ENCODE data around the gene CELA2A.
"Not testable (repeated sequence)": the region's sequence is repeated elsewhere in the genome, so short reads cannot be mapped to it uniquely, and the experiment has no call there.

The CELA2A gene

DNA sequence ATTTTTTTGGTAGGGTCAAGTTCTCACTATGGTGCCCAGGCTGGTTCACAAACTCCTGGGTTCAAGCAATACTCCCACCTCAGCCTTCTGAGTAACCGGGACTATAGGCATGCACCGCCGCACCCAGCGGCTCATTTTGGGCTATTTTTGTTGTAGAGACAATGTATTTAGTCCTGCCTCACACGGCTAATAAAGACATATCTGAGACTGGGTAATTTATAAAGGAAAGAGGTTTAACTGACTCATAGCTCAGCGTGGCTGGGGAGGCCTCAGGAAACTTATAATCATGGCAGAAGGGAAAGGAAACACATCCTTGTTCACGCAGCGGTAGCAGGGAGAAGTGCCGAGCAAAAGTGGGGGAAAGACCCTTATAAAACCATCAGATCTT, 4.2 kb downstream of the CELA2A start (continued):
- TF ChIP-seq, protein P1, sequence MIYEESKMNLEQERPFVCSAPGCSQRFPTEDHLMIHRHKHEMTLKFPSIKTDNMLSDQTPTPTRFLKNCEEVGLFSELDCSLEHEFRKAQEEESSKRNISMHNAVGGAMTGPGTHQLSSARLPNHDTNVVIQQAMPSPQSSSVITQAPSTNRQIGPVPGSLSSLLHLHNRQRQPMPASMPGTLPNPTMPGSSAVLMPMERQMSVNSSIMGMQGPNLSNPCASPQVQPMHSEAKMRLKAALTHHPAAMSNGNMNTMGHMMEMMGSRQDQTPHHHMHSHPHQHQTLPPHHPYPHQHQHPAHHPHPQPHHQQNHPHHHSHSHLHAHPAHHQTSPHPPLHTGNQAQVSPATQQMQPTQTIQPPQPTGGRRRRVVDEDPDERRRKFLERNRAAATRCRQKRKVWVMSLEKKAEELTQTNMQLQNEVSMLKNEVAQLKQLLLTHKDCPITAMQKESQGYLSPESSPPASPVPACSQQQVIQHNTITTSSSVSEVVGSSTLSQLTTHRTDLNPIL (CRISPR knock-in tag; IDR thresholded peaks at IDR 0.05; ENCODE audit: low read depth): no peak
- TF ChIP-seq ARNTL (CRISPR knock-in tag; IDR thresholded peaks at IDR 0.05; ENCODE audit: borderline replicate concordance, low read depth) (no peak), ZFP30 (CRISPR knock-in tag; IDR thresholded peaks at IDR 0.05) (no peak)

DNA sequence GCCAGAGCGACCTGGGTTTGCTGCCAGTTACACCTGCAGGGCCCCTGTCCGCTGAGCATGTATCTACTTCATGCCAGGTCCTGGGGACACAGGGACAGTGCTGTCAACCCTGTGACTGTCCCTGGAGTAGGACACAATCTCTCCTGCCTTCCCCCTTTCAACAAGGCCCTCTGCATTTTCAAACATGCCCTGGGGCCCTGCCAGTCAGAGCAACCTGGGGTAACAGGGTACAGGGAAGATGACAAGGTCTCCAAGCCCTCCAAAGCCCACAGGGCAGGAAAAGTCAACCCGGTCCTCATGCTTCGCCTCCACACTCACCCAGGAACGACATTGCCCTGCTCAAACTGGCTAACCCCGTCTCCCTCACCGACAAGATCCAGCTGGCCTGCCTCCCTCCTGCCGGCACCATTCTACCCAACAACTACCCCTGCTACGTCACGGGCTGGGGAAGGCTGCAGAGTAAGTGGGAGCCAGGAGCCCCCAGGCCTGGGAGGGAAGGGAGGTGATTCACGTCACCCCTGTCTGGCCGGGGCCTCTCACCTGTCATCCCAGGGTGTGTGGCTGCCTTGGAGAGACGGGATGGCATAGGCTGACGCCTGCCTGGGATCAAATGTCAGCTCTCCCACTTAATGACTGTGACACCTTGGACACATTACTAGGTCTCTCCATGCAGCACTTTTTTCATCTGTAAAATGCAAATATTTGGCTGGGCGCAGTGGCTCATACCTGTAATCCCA, 6.7 kb downstream of the CELA2A start:
- not testable (repeated sequence) for ATAC-seq

DNA sequence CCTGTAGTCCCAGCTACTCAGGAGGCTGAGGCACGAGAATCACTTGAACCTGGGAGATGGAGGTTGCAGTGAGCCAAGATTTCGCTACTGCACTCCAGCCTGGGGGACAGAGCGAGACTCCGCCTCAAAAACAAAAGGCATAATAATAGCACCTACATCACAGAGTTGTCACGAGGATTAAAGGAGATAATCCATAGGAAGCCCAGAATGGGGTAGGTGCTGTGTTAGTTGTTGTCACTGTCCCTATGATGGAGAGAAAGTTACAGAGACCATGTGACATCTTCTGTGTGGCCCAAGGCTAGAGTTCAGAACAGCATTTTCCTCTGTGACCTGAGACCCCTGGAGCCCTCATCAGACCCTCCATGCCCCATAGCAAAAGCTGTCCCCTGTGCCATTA, 7.4 kb downstream of the CELA2A start:
- ATAC-seq: not testable (repeated sequence)

DNA sequence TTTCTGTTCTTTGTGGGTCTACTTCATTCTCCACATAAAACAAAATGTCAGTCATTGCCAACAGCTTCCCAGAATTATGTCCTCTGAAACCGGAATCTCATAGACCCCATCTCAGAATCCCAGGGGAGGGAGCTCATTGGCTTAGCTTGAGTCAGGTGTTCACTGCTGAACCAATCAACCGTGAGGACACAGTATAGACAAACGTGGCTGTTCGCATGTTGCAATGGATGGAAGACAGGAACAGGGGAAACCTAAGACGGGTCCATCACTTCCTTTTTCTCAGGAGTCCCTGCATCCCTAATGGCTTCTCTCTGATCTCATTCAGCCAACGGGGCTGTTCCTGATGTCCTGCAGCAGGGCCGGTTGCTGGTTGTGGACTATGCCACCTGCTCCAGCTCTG, 9.1 kb downstream of the CELA2A start:
- TF ChIP-seq, protein P2, sequence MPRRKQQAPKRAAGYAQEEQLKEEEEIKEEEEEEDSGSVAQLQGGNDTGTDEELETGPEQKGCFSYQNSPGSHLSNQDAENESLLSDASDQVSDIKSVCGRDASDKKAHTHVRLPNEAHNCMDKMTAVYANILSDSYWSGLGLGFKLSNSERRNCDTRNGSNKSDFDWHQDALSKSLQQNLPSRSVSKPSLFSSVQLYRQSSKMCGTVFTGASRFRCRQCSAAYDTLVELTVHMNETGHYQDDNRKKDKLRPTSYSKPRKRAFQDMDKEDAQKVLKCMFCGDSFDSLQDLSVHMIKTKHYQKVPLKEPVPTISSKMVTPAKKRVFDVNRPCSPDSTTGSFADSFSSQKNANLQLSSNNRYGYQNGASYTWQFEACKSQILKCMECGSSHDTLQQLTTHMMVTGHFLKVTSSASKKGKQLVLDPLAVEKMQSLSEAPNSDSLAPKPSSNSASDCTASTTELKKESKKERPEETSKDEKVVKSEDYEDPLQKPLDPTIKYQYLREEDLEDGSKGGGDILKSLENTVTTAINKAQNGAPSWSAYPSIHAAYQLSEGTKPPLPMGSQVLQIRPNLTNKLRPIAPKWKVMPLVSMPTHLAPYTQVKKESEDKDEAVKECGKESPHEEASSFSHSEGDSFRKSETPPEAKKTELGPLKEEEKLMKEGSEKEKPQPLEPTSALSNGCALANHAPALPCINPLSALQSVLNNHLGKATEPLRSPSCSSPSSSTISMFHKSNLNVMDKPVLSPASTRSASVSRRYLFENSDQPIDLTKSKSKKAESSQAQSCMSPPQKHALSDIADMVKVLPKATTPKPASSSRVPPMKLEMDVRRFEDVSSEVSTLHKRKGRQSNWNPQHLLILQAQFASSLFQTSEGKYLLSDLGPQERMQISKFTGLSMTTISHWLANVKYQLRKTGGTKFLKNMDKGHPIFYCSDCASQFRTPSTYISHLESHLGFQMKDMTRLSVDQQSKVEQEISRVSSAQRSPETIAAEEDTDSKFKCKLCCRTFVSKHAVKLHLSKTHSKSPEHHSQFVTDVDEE (CRISPR knock-in tag; IDR thresholded peaks at IDR 0.05): no peak
- TF ChIP-seq TCF4 (CRISPR knock-in tag; IDR thresholded peaks at IDR 0.05; ENCODE audit: borderline replicate concordance) (no peak), ESRRG (CRISPR knock-in tag; IDR thresholded peaks at IDR 0.05) (no peak), GLIS3 (CRISPR knock-in tag; IDR thresholded peaks at IDR 0.05) (no peak), PPARA (CRISPR knock-in tag; IDR thresholded peaks at IDR 0.05; ENCODE audit: borderline replicate concordance) (no peak), ZFP30 (CRISPR knock-in tag; IDR thresholded peaks at IDR 0.05) (no peak), ZFP3 (CRISPR knock-in tag; IDR thresholded peaks at IDR 0.05) (no peak), ZC3H10 (CRISPR knock-in tag; IDR thresholded peaks at IDR 0.05) (no peak), TOX (CRISPR knock-in tag; IDR thresholded peaks at IDR 0.05; ENCODE audit: borderline replicate concordance) (no peak), RARB (CRISPR knock-in tag; IDR thresholded peaks at IDR 0.05) (no peak), SNAI2 (CRISPR knock-in tag; IDR thresholded peaks at IDR 0.05) (no peak), ZNF8 (CRISPR knock-in tag; IDR thresholded peaks at IDR 0.05) (no peak), CSDC2 (CRISPR knock-in tag; IDR thresholded peaks at IDR 0.05) (no peak), ZNF70 (CRISPR knock-in tag; IDR thresholded peaks at IDR 0.05) (no peak)
- TF ChIP-seq, protein P1 (CRISPR knock-in tag; IDR thresholded peaks at IDR 0.05; ENCODE audit: low read depth): no peak
- TF ChIP-seq, protein P3, sequence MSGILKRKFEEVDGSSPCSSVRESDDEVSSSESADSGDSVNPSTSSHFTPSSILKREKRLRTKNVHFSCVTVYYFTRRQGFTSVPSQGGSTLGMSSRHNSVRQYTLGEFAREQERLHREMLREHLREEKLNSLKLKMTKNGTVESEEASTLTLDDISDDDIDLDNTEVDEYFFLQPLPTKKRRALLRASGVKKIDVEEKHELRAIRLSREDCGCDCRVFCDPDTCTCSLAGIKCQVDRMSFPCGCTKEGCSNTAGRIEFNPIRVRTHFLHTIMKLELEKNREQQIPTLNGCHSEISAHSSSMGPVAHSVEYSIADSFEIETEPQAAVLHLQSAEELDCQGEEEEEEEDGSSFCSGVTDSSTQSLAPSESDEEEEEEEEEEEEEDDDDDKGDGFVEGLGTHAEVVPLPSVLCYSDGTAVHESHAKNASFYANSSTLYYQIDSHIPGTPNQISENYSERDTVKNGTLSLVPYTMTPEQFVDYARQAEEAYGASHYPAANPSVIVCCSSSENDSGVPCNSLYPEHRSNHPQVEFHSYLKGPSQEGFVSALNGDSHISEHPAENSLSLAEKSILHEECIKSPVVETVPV (CRISPR knock-in tag; IDR thresholded peaks at IDR 0.05): no peak
- TF ChIP-seq, protein P4, sequence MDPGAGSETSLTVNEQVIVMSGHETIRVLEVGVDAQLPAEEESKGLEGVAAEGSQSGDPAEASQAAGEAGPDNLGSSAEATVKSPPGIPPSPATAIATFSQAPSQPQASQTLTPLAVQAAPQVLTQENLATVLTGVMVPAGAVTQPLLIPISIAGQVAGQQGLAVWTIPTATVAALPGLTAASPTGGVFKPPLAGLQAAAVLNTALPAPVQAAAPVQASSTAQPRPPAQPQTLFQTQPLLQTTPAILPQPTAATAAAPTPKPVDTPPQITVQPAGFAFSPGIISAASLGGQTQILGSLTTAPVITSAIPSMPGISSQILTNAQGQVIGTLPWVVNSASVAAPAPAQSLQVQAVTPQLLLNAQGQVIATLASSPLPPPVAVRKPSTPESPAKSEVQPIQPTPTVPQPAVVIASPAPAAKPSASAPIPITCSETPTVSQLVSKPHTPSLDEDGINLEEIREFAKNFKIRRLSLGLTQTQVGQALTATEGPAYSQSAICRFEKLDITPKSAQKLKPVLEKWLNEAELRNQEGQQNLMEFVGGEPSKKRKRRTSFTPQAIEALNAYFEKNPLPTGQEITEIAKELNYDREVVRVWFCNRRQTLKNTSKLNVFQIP (CRISPR knock-in tag; IDR thresholded peaks at IDR 0.05; ENCODE audit: borderline replicate concordance, low read depth): no peak
- ATAC-seq: no peak

DNA sequence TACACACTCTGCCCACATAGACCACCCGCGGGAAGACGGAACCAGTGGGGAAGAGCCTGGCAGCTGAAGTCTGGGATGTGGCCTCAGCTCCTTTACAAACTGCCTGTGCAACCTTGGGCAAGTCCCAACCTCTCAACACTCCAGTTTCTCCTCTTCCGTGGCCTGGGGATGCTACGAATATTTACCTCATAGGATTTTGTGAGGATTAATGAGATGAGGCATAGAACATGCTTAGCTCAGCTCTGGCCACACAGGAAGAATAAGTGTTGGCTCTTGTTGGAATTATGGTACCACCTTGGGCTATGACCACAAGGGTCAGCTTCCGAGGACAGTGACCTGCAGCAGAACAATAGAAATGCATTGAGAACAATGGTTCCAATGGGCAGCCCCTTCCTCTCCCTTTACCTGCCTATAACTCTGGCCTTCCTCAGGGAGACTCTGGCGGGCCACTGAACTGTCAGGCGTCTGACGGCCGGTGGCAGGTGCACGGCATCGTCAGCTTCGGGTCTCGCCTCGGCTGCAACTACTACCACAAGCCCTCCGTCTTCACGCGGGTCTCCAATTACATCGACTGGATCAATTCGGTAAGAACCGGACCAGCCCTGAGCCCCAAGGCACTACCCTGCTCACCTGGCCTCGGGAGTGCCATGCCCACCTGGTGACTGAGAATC, 10.6 kb downstream of the CELA2A start:
- ATAC-seq: not testable (repeated sequence)
